OCI-LY7 (cell line): ENCODE results near the gene HSPA1L.

ENCODE experiments used
- EZH2phosphoT487 ChIP-seq: fragments of 200-600 bp; sonication (generic); IDR thresholded peaks from 2 replicates; pipeline ENCODE4 v1.6.1; 2018; ENCODE audit warnings: low read depth, borderline replicate concordance, mild to moderate bottlenecking, mixed run types, antibody characterized with exemption, low read length, moderate library complexity, mixed read lengths
- TF ChIP-seq, protein P1 (sequence below): fragments of 200-600 bp; sonication (generic); conservative IDR thresholded peaks from 2 replicates; pipeline ENCODE4 v1.5.1; 2014; ENCODE audit warnings: mild to moderate bottlenecking, antibody characterized with exemption, low read length, moderate library complexity, mixed read lengths

- TF ChIP-seq, protein P1, sequence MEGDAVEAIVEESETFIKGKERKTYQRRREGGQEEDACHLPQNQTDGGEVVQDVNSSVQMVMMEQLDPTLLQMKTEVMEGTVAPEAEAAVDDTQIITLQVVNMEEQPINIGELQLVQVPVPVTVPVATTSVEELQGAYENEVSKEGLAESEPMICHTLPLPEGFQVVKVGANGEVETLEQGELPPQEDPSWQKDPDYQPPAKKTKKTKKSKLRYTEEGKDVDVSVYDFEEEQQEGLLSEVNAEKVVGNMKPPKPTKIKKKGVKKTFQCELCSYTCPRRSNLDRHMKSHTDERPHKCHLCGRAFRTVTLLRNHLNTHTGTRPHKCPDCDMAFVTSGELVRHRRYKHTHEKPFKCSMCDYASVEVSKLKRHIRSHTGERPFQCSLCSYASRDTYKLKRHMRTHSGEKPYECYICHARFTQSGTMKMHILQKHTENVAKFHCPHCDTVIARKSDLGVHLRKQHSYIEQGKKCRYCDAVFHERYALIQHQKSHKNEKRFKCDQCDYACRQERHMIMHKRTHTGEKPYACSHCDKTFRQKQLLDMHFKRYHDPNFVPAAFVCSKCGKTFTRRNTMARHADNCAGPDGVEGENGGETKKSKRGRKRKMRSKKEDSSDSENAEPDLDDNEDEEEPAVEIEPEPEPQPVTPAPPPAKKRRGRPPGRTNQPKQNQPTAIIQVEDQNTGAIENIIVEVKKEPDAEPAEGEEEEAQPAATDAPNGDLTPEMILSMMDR: peak; percentile 90
- no peak for TF ChIP-seq EZH2phosphoT487
These were observed 14.7 kb upstream of the HSPA1L start for GRCh38 chr6:31829633-31830283.
